Vagina (tissue), 2 donors: ENCODE measurements around the gene HAUS7.

ENCODE experiments used
- POLR2A ChIP-seq, 2 donors: fragments of 450-650 bp; IDR thresholded peaks; one replicate each; pipeline ENCODE4 v1.6.1; 2017; ENCODE audit warnings: antibody characterized with exemption in 2 of 2, mild to moderate bottlenecking in 2 of 2, moderate library complexity in 2 of 2
- POLR2AphosphoS5 ChIP-seq, 2 donors: sonication (generic); formaldehyde crosslinking; IDR thresholded peaks; one replicate each; pipeline ENCODE4 v1.9.0; 2017; ENCODE audit warnings: antibody characterized with exemption in 2 of 2, mild to moderate bottlenecking in 2 of 2, low read depth in 1 of 2; ENCODE audit not compliant: insufficient read depth in 1 of 2
- TF ChIP-seq, protein P1 (sequence below), 3 experiments: fragments of 450-650 bp in 2 of 3; fragments of 200-600 bp in 1 of 3; sonication (generic) in 1 of 3; IDR thresholded peaks; one replicate each; pipeline ENCODE4 v1.5.1; 2017 to 2019; ENCODE audit warnings: antibody characterized with exemption in 3 of 3, mild to moderate bottlenecking in 2 of 3, moderate library complexity in 2 of 3

GRCh38 chrX:153499876-153500275 lies 29.5 kb upstream of the HAUS7 start:
- TF ChIP-seq, protein P1, sequence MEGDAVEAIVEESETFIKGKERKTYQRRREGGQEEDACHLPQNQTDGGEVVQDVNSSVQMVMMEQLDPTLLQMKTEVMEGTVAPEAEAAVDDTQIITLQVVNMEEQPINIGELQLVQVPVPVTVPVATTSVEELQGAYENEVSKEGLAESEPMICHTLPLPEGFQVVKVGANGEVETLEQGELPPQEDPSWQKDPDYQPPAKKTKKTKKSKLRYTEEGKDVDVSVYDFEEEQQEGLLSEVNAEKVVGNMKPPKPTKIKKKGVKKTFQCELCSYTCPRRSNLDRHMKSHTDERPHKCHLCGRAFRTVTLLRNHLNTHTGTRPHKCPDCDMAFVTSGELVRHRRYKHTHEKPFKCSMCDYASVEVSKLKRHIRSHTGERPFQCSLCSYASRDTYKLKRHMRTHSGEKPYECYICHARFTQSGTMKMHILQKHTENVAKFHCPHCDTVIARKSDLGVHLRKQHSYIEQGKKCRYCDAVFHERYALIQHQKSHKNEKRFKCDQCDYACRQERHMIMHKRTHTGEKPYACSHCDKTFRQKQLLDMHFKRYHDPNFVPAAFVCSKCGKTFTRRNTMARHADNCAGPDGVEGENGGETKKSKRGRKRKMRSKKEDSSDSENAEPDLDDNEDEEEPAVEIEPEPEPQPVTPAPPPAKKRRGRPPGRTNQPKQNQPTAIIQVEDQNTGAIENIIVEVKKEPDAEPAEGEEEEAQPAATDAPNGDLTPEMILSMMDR (IDR thresholded peaks at IDR 0.05): no peak
- TF ChIP-seq POLR2A (IDR thresholded peaks at IDR 0.05): no peak
- TF ChIP-seq POLR2AphosphoS5 (IDR thresholded peaks at IDR 0.05; ENCODE audit: insufficient read depth in 1 of 2, low read depth in 1 of 2): no peak
